Progenitor cell of endocrine pancreas (in vitro differentiated cells): ENCODE results near the gene PHYKPL. TPM values are rescaled to one million over a fixed set of nuclear protein-coding genes. Genes with fewer than 3 reads are reported as not detected.
"Not testable (repeated sequence)": the region's sequence is repeated elsewhere in the genome, so short reads cannot be mapped to it uniquely, and the experiment has no call there.

Experiments used
- DNase-seq: peaks from one replicate; pipeline ENCODE4 v3.0.0; 2021; ENCODE audit warnings: low spot score; ENCODE audit not compliant: unreplicated experiment
- H3K27ac Mint-ChIP-seq: 2 replicates; pipeline ENCODE4 v1.8.0; 2021; ENCODE audit warnings: mild to moderate bottlenecking, moderate library complexity, mixed read lengths
- H3K27me3 Mint-ChIP-seq: 2 replicates; pipeline ENCODE4 v1.8.0; 2021; ENCODE audit warnings: mixed read lengths
- H3K36me3 Mint-ChIP-seq: 2 replicates; pipeline ENCODE4 v1.8.0; 2022; ENCODE audit warnings: mixed read lengths; ENCODE audit not compliant: insufficient read depth
- H3K4me1 Mint-ChIP-seq: 2 replicates; pipeline ENCODE4 v1.8.0; 2021; ENCODE audit warnings: low read depth, mixed read lengths
- H3K4me3 Mint-ChIP-seq: 2 replicates; pipeline ENCODE4 v1.8.0; 2021; ENCODE audit warnings: low read depth, mild to moderate bottlenecking, moderate library complexity, mixed read lengths
- H3K9me3 Mint-ChIP-seq: 2 replicates; pipeline ENCODE4 v1.8.0; 2021; ENCODE audit warnings: low read depth, mixed read lengths
- CTCF ChIP-seq: fragments of 200-600 bp; sonication (generic); IDR thresholded peaks from one replicate; pipeline ENCODE4 v1.5.0; 2021; ENCODE audit warnings: antibody characterized with exemption, mild to moderate bottlenecking; ENCODE audit not compliant: unreplicated experiment
- total RNA-seq: library from RNA; stranded (reverse); gene quantifications from 2 replicates; pipeline ENCODE4 v1.2.1, GENCODE V29; 2021

Gene PHYKPL
- total RNA-seq, 1 donor from 2014 or later: 113 TPM

GRCh38 chr5:178199581-178200434, 32.8 kb downstream of the PHYKPL start:
- H3K36me3 Mint-ChIP-seq: peaks cover 2% of the 10 kb centered on the region
- H3K27ac Mint-ChIP-seq: peak overlapping the region; percentile 27
- H3K4me3 Mint-ChIP-seq: no peak overlapping the region
- H3K9me3 Mint-ChIP-seq: no peaks in the 10 kb centered on the region
- H3K4me1 Mint-ChIP-seq: peaks cover 2% of the 10 kb centered on the region
- no peak for TF ChIP-seq CTCF
- H3K27me3 Mint-ChIP-seq: peaks cover 6% of the 10 kb centered on the region
- DNase-seq: no peak

GRCh38 chr5:178198706-178199105, 33.9 kb downstream of the PHYKPL start:
- H3K4me3 Mint-ChIP-seq: no peak overlapping the region
- no peaks in the 10 kb centered on the region for H3K4me1 Mint-ChIP-seq
- H3K27ac Mint-ChIP-seq: no peak overlapping the region
- H3K27me3 Mint-ChIP-seq: peaks cover 16% of the 10 kb centered on the region
- H3K9me3 Mint-ChIP-seq: no peaks in the 10 kb centered on the region
- DNase-seq: no peak
- TF ChIP-seq CTCF: no peak
- no peaks in the 10 kb centered on the region for H3K36me3 Mint-ChIP-seq

- DNase-seq, H3K4me3 Mint-ChIP-seq, H3K4me1 Mint-ChIP-seq, H3K27ac Mint-ChIP-seq, H3K9me3 Mint-ChIP-seq, H3K36me3 Mint-ChIP-seq: not testable (repeated sequence)
- H3K27me3 Mint-ChIP-seq: peaks cover 19% of the 10 kb centered on the region
These were observed 34.5 kb downstream of the PHYKPL start for GRCh38 chr5:178198151-178198550.

- no peaks in the 10 kb centered on the region for H3K4me1 Mint-ChIP-seq
- H3K36me3 Mint-ChIP-seq: peaks cover 2% of the 10 kb centered on the region
These were observed 35.6 kb downstream of the PHYKPL start for GRCh38 chr5:178196986-178197385.

GRCh38 chr5:178196281-178196812, 36.3 kb downstream of the PHYKPL start:
- Mint-ChIP-seq H3K9me3 (peaks cover 3% of the 10 kb centered on the region), H3K4me1 (no peaks in the 10 kb centered on the region), H3K36me3 (peaks cover 2% of the 10 kb centered on the region), H3K4me3 (no peak overlapping the region), H3K27ac (no peak overlapping the region), H3K27me3 (peaks cover 23% of the 10 kb centered on the region)
- no peak for TF ChIP-seq CTCF
- no peak for DNase-seq

More at GRCh38 chr5:178196986-178197385, 35.6 kb downstream of the PHYKPL start:
- no peak for DNase-seq
- Mint-ChIP-seq H3K27me3 (peaks cover 23% of the 10 kb centered on the region), H3K9me3 (peaks cover 3% of the 10 kb centered on the region), H3K4me3 (no peak overlapping the region), H3K27ac (no peak overlapping the region)
- TF ChIP-seq CTCF: peak; percentile 39
